ENCODE data around the gene GMCL2.
A peak's percentile ranks its signal among the peaks of the same experiment; 100 is the strongest.
"Not testable (repeated sequence)": the region's sequence is repeated elsewhere in the genome, so short reads cannot be mapped to it uniquely, and the experiment has no call there.

GMCL2 gene

GRCh38 chr5:178206166-178207101 lies 19.3 kb upstream of the GMCL2 start:
- no peak for DNase-seq (ENCODE audit: low spot score)

GRCh38 chr5:178205749-178206047 lies 18.5 kb upstream of the GMCL2 start:
- DNase-seq (ENCODE audit: low spot score), result no peak

GRCh38 chr5:178204935-178205748 lies 18.0 kb upstream of the GMCL2 start:
- DNase-seq (ENCODE audit: low spot score), result peak; percentile 71

- DNase-seq (ENCODE audit: low spot score), result peak; percentile 97
These were observed 17.2 kb upstream of the GMCL2 start, which contains the start of gene HNRNPAB for GRCh38 chr5:178204182-178204934. Gene HNRNPAB (plus strand): TSS chr5:178204533. CDS start chr5:178204838, 305 bp downstream.

- no peak for DNase-seq (ENCODE audit: low spot score)
These were observed 16.6 kb upstream of the GMCL2 start for GRCh38 chr5:178203670-178204181.

GRCh38 chr5:178202541-178202940 lies 15.4 kb upstream of the GMCL2 start:
- no peak for DNase-seq (ENCODE audit: low spot score)

- DNase-seq (ENCODE audit: low spot score), result no peak
These were observed 14.7 kb upstream of the GMCL2 start for GRCh38 chr5:178201927-178202235.

- no peak for DNase-seq (ENCODE audit: low spot score)
These were observed 14.2 kb upstream of the GMCL2 start for GRCh38 chr5:178201221-178201926.

- DNase-seq (ENCODE audit: low spot score), result no peak
These were observed 12.6 kb upstream of the GMCL2 start for GRCh38 chr5:178199581-178200434.

GRCh38 chr5:178198706-178199105 lies 11.5 kb upstream of the GMCL2 start:
- no peak for DNase-seq (ENCODE audit: low spot score)

- not testable (repeated sequence) for DNase-seq (ENCODE audit: low spot score)
These were observed 11.0 kb upstream of the GMCL2 start for GRCh38 chr5:178198151-178198550.

GRCh38 chr5:178196986-178197385 lies 9.8 kb upstream of the GMCL2 start:
- no peak for DNase-seq (ENCODE audit: low spot score)

GRCh38 chr5:178196281-178196812 lies 9.2 kb upstream of the GMCL2 start:
- no peak for DNase-seq (ENCODE audit: low spot score)

- no peak for DNase-seq (ENCODE audit: low spot score)
These were observed 6.9 kb upstream of the GMCL2 start for GRCh38 chr5:178194026-178194425.

GRCh38 chr5:178193251-178193809 lies 6.2 kb upstream of the GMCL2 start:
- no peak for DNase-seq (ENCODE audit: low spot score)

- no peak for DNase-seq (ENCODE audit: low spot score)
These were observed 5.6 kb upstream of the GMCL2 start for GRCh38 chr5:178192787-178193186.

- DNase-seq (ENCODE audit: low spot score), result no peak
These were observed 5.1 kb upstream of the GMCL2 start for GRCh38 chr5:178192244-178192643.

GRCh38 chr5:178191661-178192060 lies 4.5 kb upstream of the GMCL2 start:
- no peak for DNase-seq (ENCODE audit: low spot score)

GRCh38 chr5:178189433-178189832 lies 2.3 kb upstream of the GMCL2 start:
- DNase-seq (ENCODE audit: low spot score), result no peak

- no peak for DNase-seq (ENCODE audit: low spot score)
These were observed 744 bp downstream of the GMCL2 start for GRCh38 chr5:178186427-178186826.

Measured in COLO829 (cell line).